GM23338 (cell line): Measurements from ENCODE around the gene MGAT4B. TPM values are rescaled to one million over a fixed set of nuclear protein-coding genes. Genes with fewer than 3 reads are reported as not detected.

Experiments
- ATAC-seq: fragments of 200-7000 bp; cut with Tn5 transposase; 3 replicates; pipeline ENCODE4 v1.9.1; 2020
- DNase-seq: peaks from one replicate; pipeline ENCODE4 v3.0.0-alpha.2; 2015; ENCODE audit warnings: low spot score
- H2AFZ ChIP-seq: fragments of 200-600 bp; sonication (generic); 2 replicates; pipeline ENCODE4 v1.8.0; 2016; ENCODE audit warnings: antibody characterized with exemption, mild to moderate bottlenecking, moderate library complexity
- H3F3A ChIP-seq: fragments of 200-600 bp; sonication (generic); replicated peaks from 2 replicates; pipeline ENCODE4 v1.8.0; 2017; ENCODE audit warnings: antibody characterized with exemption, mixed run types, low read depth
- H3K27ac ChIP-seq: fragments of 200-600 bp; sonication (generic); 2 replicates; pipeline ENCODE4 v1.6.1; 2016; ENCODE audit warnings: low read depth
- H3K27me3 ChIP-seq: fragments of 200-600 bp; sonication (generic); 2 replicates; pipeline ENCODE4 v1.8.0; 2016; ENCODE audit warnings: mild to moderate bottlenecking, mixed run types, moderate library complexity; ENCODE audit not compliant: insufficient read depth
- H3K36me3 ChIP-seq: fragments of 200-600 bp; sonication (generic); 2 replicates; pipeline ENCODE4 v1.8.0; 2016; ENCODE audit warnings: mild to moderate bottlenecking; ENCODE audit not compliant: insufficient read depth
- H3K4me1 ChIP-seq: fragments of 200-600 bp; sonication (generic); 2 replicates; pipeline ENCODE4 v1.8.0; 2016; ENCODE audit warnings: mild to moderate bottlenecking, moderate library complexity; ENCODE audit not compliant: insufficient read depth
- H3K4me2 ChIP-seq: fragments of 200-600 bp; sonication (generic); 2 replicates; pipeline ENCODE4 v1.7.1; 2017; ENCODE audit warnings: mixed run types
- H3K4me3 ChIP-seq: fragments of 200-600 bp; sonication (generic); 2 replicates; pipeline ENCODE4 v1.6.1; 2016; ENCODE audit warnings: mixed run types
- H3K79me2 ChIP-seq: fragments of 200-600 bp; sonication (generic); replicated peaks from 2 replicates; pipeline ENCODE4 v1.8.0; 2017; ENCODE audit warnings: mild to moderate bottlenecking; ENCODE audit not compliant: insufficient read depth
- H3K9me2 ChIP-seq: fragments of 200-600 bp; sonication (generic); 2 replicates; pipeline ENCODE4 v1.8.0; 2017; ENCODE audit not compliant: insufficient read depth
- H4K20me1 ChIP-seq: fragments of 200-600 bp; sonication (generic); replicated peaks from 2 replicates; pipeline ENCODE4 v1.8.0; 2017; ENCODE audit warnings: mild to moderate bottlenecking; ENCODE audit not compliant: insufficient read depth
- H3K27ac Mint-ChIP-seq: 2 replicates; pipeline ENCODE4 v1.8.0; 2020; ENCODE audit warnings: inconsistent platforms, mild to moderate bottlenecking, moderate library complexity, mixed read lengths
- H3K27me3 Mint-ChIP-seq: 3 replicates; pipeline ENCODE4 v1.8.0; 2022; ENCODE audit warnings: low read depth, mild to moderate bottlenecking, moderate library complexity, mixed read lengths, inconsistent platforms; ENCODE audit not compliant: insufficient read depth, poor library complexity
- H3K36me3 Mint-ChIP-seq: 3 replicates; pipeline ENCODE4 v1.8.0; 2021; ENCODE audit warnings: low read depth, mild to moderate bottlenecking, inconsistent platforms, moderate library complexity, mixed read lengths
- H3K4me1 Mint-ChIP-seq: 3 replicates; pipeline ENCODE4 v1.8.0; 2020; ENCODE audit warnings: mild to moderate bottlenecking, inconsistent platforms, mixed read lengths
- H3K4me3 Mint-ChIP-seq: 3 replicates; pipeline ENCODE4 v1.8.0; 2021; ENCODE audit warnings: moderate library complexity, mild to moderate bottlenecking, inconsistent platforms, mixed read lengths
- H3K9me3 Mint-ChIP-seq: 3 replicates; pipeline ENCODE4 v1.8.0; 2020; ENCODE audit warnings: moderate library complexity, mild to moderate bottlenecking, inconsistent platforms, mixed read lengths
- CREB1 ChIP-seq: fragments of 250-450 bp; sonication (Bioruptor Pico); IDR thresholded peaks from 2 replicates; pipeline ENCODE4 v1.5.0; 2020; ENCODE audit warnings: low read depth, mild to moderate bottlenecking, moderate library complexity
- CTCF ChIP-seq, 2 experiments: fragments of 200-600 bp in 1 of 2; sonication (generic) in 1 of 2; conservative IDR thresholded peaks; 2 replicates each; pipeline versions ENCODE4 v1.5.1 to v1.6.1; 2016 to 2017; ENCODE audit warnings: antibody characterized with exemption in 2 of 2, low read depth in 2 of 2, mild to moderate bottlenecking in 2 of 2, moderate library complexity in 1 of 2
- EZH2phosphoT487 ChIP-seq: fragments of 200-600 bp; sonication (generic); IDR thresholded peaks from one replicate; pipeline ENCODE4 v1.8.1; 2018; ENCODE audit warnings: antibody characterized with exemption; ENCODE audit not compliant: unreplicated experiment
- ZNF114 ChIP-seq: fragments of 250-450 bp; sonication (Bioruptor Pico); IDR thresholded peaks from 2 replicates; pipeline ENCODE4 v1.5.0; 2020; ENCODE audit warnings: mild to moderate bottlenecking, moderate library complexity
- polyA plus RNA-seq: library from polyadenylated mRNA; unstranded; fragments of >200 nt; fragmentation: Nextera tagmentation; extraction: Ambion mirVana; gene quantifications from 2 replicates; pipeline ENCODE4 v1.2.1, GENCODE V29; 2016
- total RNA-seq: library from RNA; depleted of rRNA; stranded (reverse); fragments of >200 nt; shearing (Covaris generic); gene quantifications from 2 replicates; pipeline ENCODE4 v1.2.3, GENCODE V29; 2014
- TF ChIP-seq, protein P1 (sequence below): fragments of 250-450 bp; sonication (Bioruptor Pico); IDR thresholded peaks from 2 replicates; pipeline ENCODE4 v1.5.0; 2020; ENCODE audit warnings: mild to moderate bottlenecking, moderate library complexity

MGAT4B gene
- total and polyA plus RNA-seq, 2 experiments from 2014 or later, result 32.3 to 101 TPM

DNA sequence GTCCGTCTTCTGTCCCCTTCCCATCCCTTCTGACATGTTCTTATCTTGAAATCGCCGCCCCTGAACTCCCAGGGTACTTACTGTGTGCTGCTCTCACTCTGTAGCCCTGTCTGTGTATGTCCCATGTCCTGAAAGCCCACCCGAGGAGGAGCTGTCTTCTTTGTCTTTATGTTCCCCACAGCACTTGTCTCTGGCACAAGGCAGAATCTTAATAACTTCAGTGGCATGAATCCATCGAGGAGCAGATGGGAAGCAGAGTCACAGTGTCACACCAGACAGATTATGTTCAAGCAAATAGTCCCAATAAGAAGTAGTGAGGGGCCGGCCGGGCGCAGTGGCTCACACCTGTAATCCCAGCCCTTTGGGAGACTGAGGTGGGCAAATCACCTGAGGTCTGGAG lies 42.6 kb downstream of the MGAT4B start (continued):
- TF ChIP-seq, protein P1, sequence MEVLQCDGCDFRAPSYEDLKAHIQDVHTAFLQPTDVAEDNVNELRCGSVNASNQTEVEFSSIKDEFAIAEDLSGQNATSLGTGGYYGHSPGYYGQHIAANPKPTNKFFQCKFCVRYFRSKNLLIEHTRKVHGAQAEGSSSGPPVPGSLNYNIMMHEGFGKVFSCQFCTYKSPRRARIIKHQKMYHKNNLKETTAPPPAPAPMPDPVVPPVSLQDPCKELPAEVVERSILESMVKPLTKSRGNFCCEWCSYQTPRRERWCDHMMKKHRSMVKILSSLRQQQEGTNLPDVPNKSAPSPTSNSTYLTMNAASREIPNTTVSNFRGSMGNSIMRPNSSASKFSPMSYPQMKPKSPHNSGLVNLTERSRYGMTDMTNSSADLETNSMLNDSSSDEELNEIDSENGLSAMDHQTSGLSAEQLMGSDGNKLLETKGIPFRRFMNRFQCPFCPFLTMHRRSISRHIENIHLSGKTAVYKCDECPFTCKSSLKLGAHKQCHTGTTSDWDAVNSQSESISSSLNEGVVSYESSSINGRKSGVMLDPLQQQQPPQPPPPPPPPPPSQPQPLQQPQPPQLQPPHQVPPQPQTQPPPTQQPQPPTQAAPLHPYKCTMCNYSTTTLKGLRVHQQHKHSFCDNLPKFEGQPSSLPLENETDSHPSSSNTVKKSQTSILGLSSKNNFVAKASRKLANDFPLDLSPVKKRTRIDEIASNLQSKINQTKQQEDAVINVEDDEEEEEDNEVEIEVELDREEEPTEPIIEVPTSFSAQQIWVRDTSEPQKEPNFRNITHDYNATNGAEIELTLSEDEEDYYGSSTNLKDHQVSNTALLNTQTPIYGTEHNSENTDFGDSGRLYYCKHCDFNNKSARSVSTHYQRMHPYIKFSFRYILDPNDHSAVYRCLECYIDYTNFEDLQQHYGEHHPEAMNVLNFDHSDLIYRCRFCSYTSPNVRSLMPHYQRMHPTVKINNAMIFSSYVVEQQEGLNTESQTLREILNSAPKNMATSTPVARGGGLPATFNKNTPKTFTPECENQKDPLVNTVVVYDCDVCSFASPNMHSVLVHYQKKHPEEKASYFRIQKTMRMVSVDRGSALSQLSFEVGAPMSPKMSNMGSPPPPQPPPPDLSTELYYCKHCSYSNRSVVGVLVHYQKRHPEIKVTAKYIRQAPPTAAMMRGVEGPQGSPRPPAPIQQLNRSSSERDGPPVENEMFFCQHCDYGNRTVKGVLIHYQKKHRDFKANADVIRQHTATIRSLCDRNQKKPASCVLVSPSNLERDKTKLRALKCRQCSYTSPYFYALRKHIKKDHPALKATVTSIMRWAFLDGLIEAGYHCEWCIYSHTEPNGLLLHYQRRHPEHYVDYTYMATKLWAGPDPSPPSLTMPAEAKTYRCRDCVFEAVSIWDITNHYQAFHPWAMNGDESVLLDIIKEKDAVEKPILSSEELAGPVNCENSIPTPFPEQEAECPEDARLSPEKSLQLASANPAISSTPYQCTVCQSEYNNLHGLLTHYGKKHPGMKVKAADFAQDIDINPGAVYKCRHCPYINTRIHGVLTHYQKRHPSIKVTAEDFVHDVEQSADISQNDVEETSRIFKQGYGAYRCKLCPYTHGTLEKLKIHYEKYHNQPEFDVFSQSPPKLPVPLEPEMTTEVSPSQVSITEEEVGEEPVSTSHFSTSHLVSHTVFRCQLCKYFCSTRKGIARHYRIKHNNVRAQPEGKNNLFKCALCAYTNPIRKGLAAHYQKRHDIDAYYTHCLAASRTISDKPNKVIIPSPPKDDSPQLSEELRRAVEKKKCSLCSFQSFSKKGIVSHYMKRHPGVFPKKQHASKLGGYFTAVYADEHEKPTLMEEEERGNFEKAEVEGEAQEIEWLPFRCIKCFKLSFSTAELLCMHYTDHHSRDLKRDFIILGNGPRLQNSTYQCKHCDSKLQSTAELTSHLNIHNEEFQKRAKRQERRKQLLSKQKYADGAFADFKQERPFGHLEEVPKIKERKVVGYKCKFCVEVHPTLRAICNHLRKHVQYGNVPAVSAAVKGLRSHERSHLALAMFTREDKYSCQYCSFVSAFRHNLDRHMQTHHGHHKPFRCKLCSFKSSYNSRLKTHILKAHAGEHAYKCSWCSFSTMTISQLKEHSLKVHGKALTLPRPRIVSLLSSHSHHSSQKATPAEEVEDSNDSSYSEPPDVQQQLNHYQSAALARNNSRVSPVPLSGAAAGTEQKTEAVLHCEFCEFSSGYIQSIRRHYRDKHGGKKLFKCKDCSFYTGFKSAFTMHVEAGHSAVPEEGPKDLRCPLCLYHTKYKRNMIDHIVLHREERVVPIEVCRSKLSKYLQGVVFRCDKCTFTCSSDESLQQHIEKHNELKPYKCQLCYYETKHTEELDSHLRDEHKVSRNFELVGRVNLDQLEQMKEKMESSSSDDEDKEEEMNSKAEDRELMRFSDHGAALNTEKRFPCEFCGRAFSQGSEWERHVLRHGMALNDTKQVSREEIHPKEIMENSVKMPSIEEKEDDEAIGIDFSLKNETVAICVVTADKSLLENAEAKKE (CRISPR knock-in tag), result no peak
- TF ChIP-seq ZNF114 (CRISPR knock-in tag) (no peak), CREB1 (no peak)

GRCh38 chr5:179763215-179763945 lies 43.3 kb downstream of the MGAT4B start:
- peak; percentile 87 for DNase-seq
- Histone ChIP-seq H3K36me3 (peaks cover 13% of the 10 kb centered on the region), H3K4me1 (peaks cover 13% of the 10 kb centered on the region; the same call in 1 of the 2 replicates), H3K4me3 (no peak overlapping the region), H3K79me2 (peaks cover 77% of the 10 kb centered on the region), H3K9me2 (no peaks in the 10 kb centered on the region), H3K27ac (no peak overlapping the region), H4K20me1 (peaks cover 46% of the 10 kb centered on the region), H3K4me2 (no peak overlapping the region; the same call in 1 of the 2 replicates), H3F3A (peaks cover 23% of the 10 kb centered on the region; the same call in 1 of the 2 replicates), H3K27me3 (no peaks in the 10 kb centered on the region), H2AFZ (no peak overlapping the region)
- TF ChIP-seq EZH2phosphoT487, result no peak
- TF ChIP-seq CTCF (conservative IDR thresholded peaks at IDR 0.05; ENCODE audit: low read depth in 2 of 2), result peak; percentile 82 to 94
- Mint-ChIP-seq H3K9me3 (no peaks in the 10 kb centered on the region; the same call in 2 of the 3 replicates), H3K4me3 (0 out of 3 replicates have a peak overlapping the region, but pooled peaks have one; percentile 29), H3K4me1 (peaks cover 47% of the 10 kb centered on the region), H3K36me3 (peaks cover 29% of the 10 kb centered on the region), H3K27ac (peak overlapping the region; percentile 71; the same call in 1 of the 2 replicates), H3K27me3 (peaks cover 2% of the 10 kb centered on the region)
- peak; percentile 84 for ATAC-seq
